Endothelial cell of umbilical vein (primary cell): ENCODE measurements around the gene CTNND1.

Source experiments
- EZH2 ChIP-seq: IDR thresholded peaks from 2 replicates; pipeline ENCODE4 v1.6.1; 2012; ENCODE audit warnings: borderline replicate concordance, low read depth, mild to moderate bottlenecking, moderate library complexity, low read length, inconsistent platforms; ENCODE audit not compliant: severe bottlenecking
- FOS ChIP-seq: IDR thresholded peaks from 2 replicates; pipeline ENCODE4 v1.6.1; 2011; ENCODE audit warnings: mild to moderate bottlenecking, low read length, moderate library complexity, borderline replicate concordance; ENCODE audit not compliant: insufficient read depth
- GATA2 ChIP-seq: IDR thresholded peaks from 2 replicates; pipeline ENCODE4 v1.7.0; 2011; ENCODE audit warnings: low read depth, mild to moderate bottlenecking, moderate library complexity, mixed read lengths, low read length; ENCODE audit not compliant: insufficient read length, insufficient read depth
- POLR2A ChIP-seq: IDR thresholded peaks from 2 replicates; pipeline ENCODE4 v1.6.1; 2012; ENCODE audit warnings: low read depth, mild to moderate bottlenecking, control low read depth, low read length
- TF ChIP-seq, protein P1 (sequence below), 2 donors: IDR thresholded peaks; 1 replicate in 1 of 2; 2 replicates in 1 of 2; pipeline ENCODE4 v1.5.1; 2011; ENCODE audit warnings: low read length in 2 of 2, mild to moderate bottlenecking in 2 of 2, moderate library complexity in 2 of 2, control low read depth in 1 of 2, inconsistent platforms in 1 of 2, low read depth in 1 of 2; ENCODE audit not compliant: insufficient read depth in 1 of 2; ENCODE audit errors: extremely low read depth in 1 of 2

DNA sequence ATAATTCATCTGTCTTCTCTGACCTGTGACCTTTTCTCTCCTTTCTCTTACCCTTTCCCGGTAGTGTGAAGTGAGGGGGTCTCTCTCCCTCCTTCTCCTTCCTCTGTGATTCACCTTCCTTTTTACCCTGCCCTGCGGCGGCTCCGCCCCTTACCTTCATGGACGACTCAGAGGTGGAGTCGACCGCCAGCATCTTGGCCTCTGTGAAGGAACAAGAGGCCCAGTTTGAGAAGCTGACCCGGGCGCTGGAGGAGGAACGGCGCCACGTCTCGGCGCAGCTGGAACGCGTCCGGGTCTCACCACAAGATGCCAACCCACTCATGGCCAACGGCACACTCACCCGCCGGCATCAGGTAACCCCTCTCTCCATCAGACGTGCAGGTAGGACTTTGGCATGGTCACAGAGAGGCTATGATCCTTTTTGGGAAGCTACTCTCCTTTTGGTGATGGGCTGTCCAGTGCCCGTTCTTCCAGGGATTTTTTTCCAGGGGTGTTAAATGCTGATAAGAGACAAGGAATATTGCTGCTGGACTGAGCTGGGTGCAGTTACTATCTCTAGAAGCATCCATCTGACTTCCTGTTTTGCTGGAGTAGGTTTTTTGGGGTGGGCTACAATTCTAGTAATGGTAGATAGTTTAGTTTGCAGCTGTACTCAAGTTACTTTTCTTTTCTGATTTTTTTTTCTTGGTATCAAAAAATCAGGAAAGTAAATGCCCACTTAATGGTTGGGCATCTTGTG lies 29.9 kb downstream of the CTNND1 start:
- TF ChIP-seq, protein P1, sequence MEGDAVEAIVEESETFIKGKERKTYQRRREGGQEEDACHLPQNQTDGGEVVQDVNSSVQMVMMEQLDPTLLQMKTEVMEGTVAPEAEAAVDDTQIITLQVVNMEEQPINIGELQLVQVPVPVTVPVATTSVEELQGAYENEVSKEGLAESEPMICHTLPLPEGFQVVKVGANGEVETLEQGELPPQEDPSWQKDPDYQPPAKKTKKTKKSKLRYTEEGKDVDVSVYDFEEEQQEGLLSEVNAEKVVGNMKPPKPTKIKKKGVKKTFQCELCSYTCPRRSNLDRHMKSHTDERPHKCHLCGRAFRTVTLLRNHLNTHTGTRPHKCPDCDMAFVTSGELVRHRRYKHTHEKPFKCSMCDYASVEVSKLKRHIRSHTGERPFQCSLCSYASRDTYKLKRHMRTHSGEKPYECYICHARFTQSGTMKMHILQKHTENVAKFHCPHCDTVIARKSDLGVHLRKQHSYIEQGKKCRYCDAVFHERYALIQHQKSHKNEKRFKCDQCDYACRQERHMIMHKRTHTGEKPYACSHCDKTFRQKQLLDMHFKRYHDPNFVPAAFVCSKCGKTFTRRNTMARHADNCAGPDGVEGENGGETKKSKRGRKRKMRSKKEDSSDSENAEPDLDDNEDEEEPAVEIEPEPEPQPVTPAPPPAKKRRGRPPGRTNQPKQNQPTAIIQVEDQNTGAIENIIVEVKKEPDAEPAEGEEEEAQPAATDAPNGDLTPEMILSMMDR (IDR thresholded peaks at IDR 0.05; ENCODE audit: extremely low read depth in 1 of 2, insufficient read depth in 1 of 2, low read depth in 1 of 2, low read length in 2 of 2), result no peak
- no peak for TF ChIP-seq FOS
- TF ChIP-seq POLR2A, result no peak
- TF ChIP-seq GATA2, result no peak
- TF ChIP-seq EZH2, result no peak
